ENCODE data around the gene HLCS. TPM values are rescaled to one million over a fixed set of nuclear protein-coding genes. Genes with fewer than 3 reads are reported as not detected.

The HLCS gene
- total and polyA plus RNA-seq, 10 of the 15 experiments (the other 5 are each of a cell fraction or from before 2014, with no cell fraction given) = 1.5 to 12.7 (median 9.6) TPM

- peak; percentile 58; the same call in 1 of the 2 replicates for TF ChIP-seq NBN (IDR thresholded peaks at IDR 0.05)
These were observed 22.8 kb upstream of the HLCS start (continued) for GRCh38 chr21:36989199-36989698.

- intact Hi-C loops (cut with micrococcal nuclease; ENCODE audit: unreplicated experiment) (loop anchor here (5.0 to 10.0 kb wide), 2 partner anchors 84 to 376 kb away; partner anchors contain the start of genes DYRK1A, PIGP and TTC3), in situ Hi-C loops (cut with MboI) (no loop called here)
- WGBS (ENCODE audit: insufficient coverage, insufficient replicate concordance, low lambda C conversion rate, missing lambda C conversion rate) = 61% methylated on average over 4 of the region's 4 CpGs
- DNase-seq (ENCODE audit: low read depth, low spot score) (no peak), FAIRE-seq (no peak), ATAC-seq (no peak)
- CTCF ChIA-PET = interaction anchor here (1.4 to 5.8 kb wide), 5 partner anchors 10 to 23 kb away, joined by 5 to 94 read pairs (median 12); partner anchors contain the start of gene HLCS
- Histone ChIP-seq H2AFZ (ENCODE audit: control insufficient read depth, low read depth, low read length) (no peak overlapping the region), H3K4me2 (ENCODE audit: control insufficient read depth, insufficient read depth) (no peak overlapping the region), H3K27me3 (replicated peaks in 1 of 2; ENCODE audit: control insufficient read depth in 2 of 2, insufficient read depth in 2 of 2, low read length in 1 of 2) (no peaks in the 10 kb centered on the region), H3K4me1 (ENCODE audit: control insufficient read depth, insufficient read depth, low read length) (no peaks in the 10 kb centered on the region), H3K36me3 (ENCODE audit: control insufficient read depth in 2 of 2, insufficient read depth in 2 of 2, low read length in 1 of 2) (no peaks in the 10 kb centered on the region), H3K27ac (ENCODE audit: control insufficient read depth, insufficient read depth) (no peak overlapping the region), H3K9me3 (replicated peaks; ENCODE audit: control insufficient read depth, insufficient read depth, low read length) (no peaks in the 10 kb centered on the region), H4K20me1 (ENCODE audit: control insufficient read depth, insufficient read depth) (no peaks in the 10 kb centered on the region), H3K79me2 (ENCODE audit: control insufficient read depth, insufficient read depth, low read length) (no peaks in the 10 kb centered on the region), H3K4me3 (no peak overlapping the region), H3K9ac (ENCODE audit: control insufficient read depth, insufficient read depth, low read length) (no peak overlapping the region)
- SMC1A ChIA-PET (ENCODE audit: uncharacterized antibody, unreplicated experiment) = interaction anchor here (1.2 to 4.1 kb wide), 2 partner anchors 9 to 12 kb away, joined by 6 to 23 read pairs; no protein-coding TSS in a partner anchor
- POLR2A ChIA-PET = interaction anchor here (0.7 kb wide), 2 partner anchors 451 to 1513 kb away, joined by 6 to 10 read pairs; no protein-coding TSS in a partner anchor
- RAD21 ChIA-PET (ENCODE audit: unreplicated experiment) = interaction anchor here (1.2 to 1.5 kb wide), 2 partner anchors 10 to 22 kb away, joined by 4 to 6 read pairs; partner anchors contain the start of gene HLCS
- BruUV-seq (replicated peaks) = TSS peak; percentile 69
- no peak for TF ChIP-seq CHD1 (IDR thresholded peaks at IDR 0.05; ENCODE audit: low read depth, low read length)
- TF ChIP-seq USF2 (IDR thresholded peaks at IDR 0.05; ENCODE audit: borderline replicate concordance, low read depth, low read length) = no peak
- no peak for TF ChIP-seq IRF5 (IDR thresholded peaks at IDR 0.05; ENCODE audit: borderline replicate concordance)
- TF ChIP-seq PML (IDR thresholded peaks at IDR 0.05; ENCODE audit: low read length) = no peak
- TF ChIP-seq JUNB (IDR thresholded peaks at IDR 0.05) = no peak
- no peak for TF ChIP-seq NBN (IDR thresholded peaks at IDR 0.05)
- no peak for TF ChIP-seq SREBF1 (IDR thresholded peaks at IDR 0.05; ENCODE audit: low read length)
- TF ChIP-seq TARDBP (IDR thresholded peaks at IDR 0.05; ENCODE audit: borderline replicate concordance) = no peak
- no peak for TF ChIP-seq E2F4 (IDR thresholded peaks at IDR 0.05; ENCODE audit: low read depth, low read length)
- no peak for TF ChIP-seq POLR2AphosphoS5 (IDR thresholded peaks at IDR 0.05; ENCODE audit: low read length)
- no peak for TF ChIP-seq GATAD2B (conservative IDR thresholded peaks at IDR 0.05; ENCODE audit: low read depth)
- no peak for TF ChIP-seq TBL1XR1 (IDR thresholded peaks at IDR 0.05; ENCODE audit: low read depth, low read length)
- no peak for TF ChIP-seq NRF1 (conservative IDR thresholded peaks at IDR 0.05; ENCODE audit: low read depth, low read length)
- TF ChIP-seq ZNF687 (IDR thresholded peaks at IDR 0.05) = no peak
- no peak for TF ChIP-seq NR2F1 (conservative IDR thresholded peaks at IDR 0.05)
- no peak for TF ChIP-seq RFX5 (IDR thresholded peaks at IDR 0.05; ENCODE audit: low read depth, low read length)
- TF ChIP-seq SPI1 (IDR thresholded peaks at IDR 0.05; ENCODE audit: borderline replicate concordance, insufficient read depth, low read depth, low read length) = no peak
These were observed 22.1 kb upstream of the HLCS start for GRCh38 chr21:36988536-36988935.

Data from GM12878 (cell line).